ENCODE results near the gene UXT.
"Not testable (repeated sequence)": the region's sequence is repeated elsewhere in the genome, so short reads cannot be mapped to it uniquely, and the experiment has no call there.

DNA sequence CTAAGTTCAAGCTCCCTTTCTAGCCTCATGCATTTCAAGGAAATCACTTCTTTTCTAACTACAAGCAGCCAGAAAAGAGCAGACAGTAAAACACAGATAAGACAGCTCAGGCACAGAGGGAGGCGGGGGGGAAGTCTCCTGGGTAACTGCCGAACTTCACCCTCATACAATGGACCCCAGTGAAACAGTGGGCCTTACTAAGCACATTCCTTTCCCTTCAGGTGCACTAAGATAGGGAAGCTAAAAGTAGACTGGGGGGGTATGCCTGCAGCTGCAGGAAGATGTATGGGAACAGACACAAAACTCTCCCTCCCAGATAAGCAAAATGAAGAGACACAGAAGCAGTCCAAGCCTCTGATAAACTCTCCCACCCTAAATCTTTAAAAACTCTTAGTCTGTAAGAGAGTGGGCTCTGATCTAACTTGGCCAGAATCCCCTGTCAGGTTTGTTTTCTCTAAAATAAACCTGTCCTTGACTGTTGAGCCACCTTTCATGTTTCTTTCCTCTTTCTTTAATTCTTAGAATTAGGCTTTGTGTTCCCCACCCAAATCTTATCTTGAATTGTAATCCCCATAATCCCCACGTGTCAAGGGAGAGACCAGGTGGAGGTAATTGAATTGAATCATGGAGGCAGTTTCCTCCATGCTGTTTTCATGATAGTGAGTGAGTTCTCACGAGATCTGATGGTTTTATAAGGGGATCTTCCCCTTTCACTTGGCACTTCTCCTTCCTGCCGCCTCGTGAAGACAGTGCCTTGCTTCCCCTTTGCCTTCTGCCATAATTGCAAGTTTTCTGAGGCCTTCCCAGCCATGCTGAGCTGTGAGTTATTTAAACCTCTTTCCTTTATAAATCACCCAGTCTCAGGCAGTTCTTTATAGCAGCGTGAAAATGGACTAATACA, 17.2 kb upstream of the UXT start:
- not testable (repeated sequence) for TF ChIP-seq ZNF2 (tag by site-specific recombination; IDR thresholded peaks at IDR 0.05); GLIS1 (tag by site-specific recombination; IDR thresholded peaks at IDR 0.05); KLF16 (tag by site-specific recombination; IDR thresholded peaks at IDR 0.05); YY2 (tag by site-specific recombination; IDR thresholded peaks at IDR 0.05); ZNF138 (tag by site-specific recombination; IDR thresholded peaks at IDR 0.05; ENCODE audit: borderline replicate concordance); ZNF629 (tag by site-specific recombination; IDR thresholded peaks at IDR 0.05); ZNF133 (tag by site-specific recombination; IDR thresholded peaks at IDR 0.05)
- TF ChIP-seq, protein P1, sequence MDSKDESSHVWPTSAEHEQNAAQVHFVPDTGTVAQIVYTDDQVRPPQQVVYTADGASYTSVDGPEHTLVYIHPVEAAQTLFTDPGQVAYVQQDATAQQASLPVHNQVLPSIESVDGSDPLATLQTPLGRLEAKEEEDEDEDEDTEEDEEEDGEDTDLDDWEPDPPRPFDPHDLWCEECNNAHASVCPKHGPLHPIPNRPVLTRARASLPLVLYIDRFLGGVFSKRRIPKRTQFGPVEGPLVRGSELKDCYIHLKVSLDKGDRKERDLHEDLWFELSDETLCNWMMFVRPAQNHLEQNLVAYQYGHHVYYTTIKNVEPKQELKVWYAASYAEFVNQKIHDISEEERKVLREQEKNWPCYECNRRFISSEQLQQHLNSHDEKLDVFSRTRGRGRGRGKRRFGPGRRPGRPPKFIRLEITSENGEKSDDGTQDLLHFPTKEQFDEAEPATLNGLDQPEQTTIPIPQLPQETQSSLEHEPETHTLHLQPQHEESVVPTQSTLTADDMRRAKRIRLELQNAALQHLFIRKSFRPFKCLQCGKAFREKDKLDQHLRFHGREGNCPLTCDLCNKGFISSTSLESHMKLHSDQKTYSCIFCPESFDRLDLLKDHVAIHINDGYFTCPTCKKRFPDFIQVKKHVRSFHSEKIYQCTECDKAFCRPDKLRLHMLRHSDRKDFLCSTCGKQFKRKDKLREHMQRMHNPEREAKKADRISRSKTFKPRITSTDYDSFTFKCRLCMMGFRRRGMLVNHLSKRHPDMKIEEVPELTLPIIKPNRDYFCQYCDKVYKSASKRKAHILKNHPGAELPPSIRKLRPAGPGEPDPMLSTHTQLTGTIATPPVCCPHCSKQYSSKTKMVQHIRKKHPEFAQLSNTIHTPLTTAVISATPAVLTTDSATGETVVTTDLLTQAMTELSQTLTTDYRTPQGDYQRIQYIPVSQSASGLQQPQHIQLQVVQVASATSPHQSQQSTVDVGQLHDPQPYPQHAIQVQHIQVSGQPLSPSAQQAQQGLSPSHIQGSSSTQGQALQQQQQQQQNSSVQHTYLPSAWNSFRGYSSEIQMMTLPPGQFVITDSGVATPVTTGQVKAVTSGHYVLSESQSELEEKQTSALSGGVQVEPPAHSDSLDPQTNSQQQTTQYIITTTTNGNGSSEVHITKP (tag by site-specific recombination; IDR thresholded peaks at IDR 0.05): not testable (repeated sequence)
- TF ChIP-seq, protein P2, sequence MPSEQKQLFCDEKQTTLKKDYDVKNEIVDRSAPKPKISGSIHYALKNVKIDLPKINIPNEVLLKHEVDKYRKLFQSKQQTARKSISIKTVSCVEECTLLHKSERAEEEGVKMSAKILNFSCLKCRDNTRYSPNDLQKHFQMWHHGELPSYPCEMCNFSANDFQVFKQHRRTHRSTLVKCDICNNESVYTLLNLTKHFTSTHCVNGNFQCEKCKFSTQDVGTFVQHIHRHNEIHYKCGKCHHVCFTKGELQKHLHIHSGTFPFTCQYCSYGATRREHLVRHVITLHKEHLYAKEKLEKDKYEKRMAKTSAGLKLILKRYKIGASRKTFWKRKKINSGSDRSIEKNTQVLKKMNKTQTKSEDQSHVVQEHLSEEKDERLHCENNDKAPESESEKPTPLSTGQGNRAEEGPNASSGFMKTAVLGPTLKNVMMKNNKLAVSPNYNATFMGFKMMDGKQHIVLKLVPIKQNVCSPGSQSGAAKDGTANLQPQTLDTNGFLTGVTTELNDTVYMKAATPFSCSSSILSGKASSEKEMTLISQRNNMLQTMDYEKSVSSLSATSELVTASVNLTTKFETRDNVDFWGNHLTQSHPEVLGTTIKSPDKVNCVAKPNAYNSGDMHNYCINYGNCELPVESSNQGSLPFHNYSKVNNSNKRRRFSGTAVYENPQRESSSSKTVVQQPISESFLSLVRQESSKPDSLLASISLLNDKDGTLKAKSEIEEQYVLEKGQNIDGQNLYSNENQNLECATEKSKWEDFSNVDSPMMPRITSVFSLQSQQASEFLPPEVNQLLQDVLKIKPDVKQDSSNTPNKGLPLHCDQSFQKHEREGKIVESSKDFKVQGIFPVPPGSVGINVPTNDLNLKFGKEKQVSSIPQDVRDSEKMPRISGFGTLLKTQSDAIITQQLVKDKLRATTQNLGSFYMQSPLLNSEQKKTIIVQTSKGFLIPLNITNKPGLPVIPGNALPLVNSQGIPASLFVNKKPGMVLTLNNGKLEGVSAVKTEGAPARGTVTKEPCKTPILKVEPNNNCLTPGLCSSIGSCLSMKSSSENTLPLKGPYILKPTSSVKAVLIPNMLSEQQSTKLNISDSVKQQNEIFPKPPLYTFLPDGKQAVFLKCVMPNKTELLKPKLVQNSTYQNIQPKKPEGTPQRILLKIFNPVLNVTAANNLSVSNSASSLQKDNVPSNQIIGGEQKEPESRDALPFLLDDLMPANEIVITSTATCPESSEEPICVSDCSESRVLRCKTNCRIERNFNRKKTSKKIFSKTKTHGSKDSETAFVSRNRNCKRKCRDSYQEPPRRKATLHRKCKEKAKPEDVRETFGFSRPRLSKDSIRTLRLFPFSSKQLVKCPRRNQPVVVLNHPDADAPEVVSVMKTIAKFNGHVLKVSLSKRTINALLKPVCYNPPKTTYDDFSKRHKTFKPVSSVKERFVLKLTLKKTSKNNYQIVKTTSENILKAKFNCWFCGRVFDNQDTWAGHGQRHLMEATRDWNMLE (tag by site-specific recombination; conservative IDR thresholded peaks at IDR 0.05; ENCODE audit: low read depth): not testable (repeated sequence)
- TF ChIP-seq, protein P3, sequence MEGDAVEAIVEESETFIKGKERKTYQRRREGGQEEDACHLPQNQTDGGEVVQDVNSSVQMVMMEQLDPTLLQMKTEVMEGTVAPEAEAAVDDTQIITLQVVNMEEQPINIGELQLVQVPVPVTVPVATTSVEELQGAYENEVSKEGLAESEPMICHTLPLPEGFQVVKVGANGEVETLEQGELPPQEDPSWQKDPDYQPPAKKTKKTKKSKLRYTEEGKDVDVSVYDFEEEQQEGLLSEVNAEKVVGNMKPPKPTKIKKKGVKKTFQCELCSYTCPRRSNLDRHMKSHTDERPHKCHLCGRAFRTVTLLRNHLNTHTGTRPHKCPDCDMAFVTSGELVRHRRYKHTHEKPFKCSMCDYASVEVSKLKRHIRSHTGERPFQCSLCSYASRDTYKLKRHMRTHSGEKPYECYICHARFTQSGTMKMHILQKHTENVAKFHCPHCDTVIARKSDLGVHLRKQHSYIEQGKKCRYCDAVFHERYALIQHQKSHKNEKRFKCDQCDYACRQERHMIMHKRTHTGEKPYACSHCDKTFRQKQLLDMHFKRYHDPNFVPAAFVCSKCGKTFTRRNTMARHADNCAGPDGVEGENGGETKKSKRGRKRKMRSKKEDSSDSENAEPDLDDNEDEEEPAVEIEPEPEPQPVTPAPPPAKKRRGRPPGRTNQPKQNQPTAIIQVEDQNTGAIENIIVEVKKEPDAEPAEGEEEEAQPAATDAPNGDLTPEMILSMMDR (tag by site-specific recombination; IDR thresholded peaks at IDR 0.05): not testable (repeated sequence)
